ENCODE results near the gene EPHA1. TPM values are rescaled to one million over a fixed set of nuclear protein-coding genes. Genes with fewer than 3 reads are reported as not detected.

The EPHA1 gene
- polyA plus RNA-seq, 3 donors: 18.3 to 19.6 (median 18.9) TPM

- no peak for DNase-seq (ENCODE audit: extremely low read depth in 1 of 11, low read depth in 9 of 11, low spot score in 4 of 11)
These were observed 46.3 kb downstream of the EPHA1 start, which contains the start of gene FAM131B for GRCh38 chr7:143362131-143363015. Gene FAM131B, minus strand, starts transcription at chr7:143362713. Its CDS starts 110 bp downstream, at chr7:143362603.

DNA sequence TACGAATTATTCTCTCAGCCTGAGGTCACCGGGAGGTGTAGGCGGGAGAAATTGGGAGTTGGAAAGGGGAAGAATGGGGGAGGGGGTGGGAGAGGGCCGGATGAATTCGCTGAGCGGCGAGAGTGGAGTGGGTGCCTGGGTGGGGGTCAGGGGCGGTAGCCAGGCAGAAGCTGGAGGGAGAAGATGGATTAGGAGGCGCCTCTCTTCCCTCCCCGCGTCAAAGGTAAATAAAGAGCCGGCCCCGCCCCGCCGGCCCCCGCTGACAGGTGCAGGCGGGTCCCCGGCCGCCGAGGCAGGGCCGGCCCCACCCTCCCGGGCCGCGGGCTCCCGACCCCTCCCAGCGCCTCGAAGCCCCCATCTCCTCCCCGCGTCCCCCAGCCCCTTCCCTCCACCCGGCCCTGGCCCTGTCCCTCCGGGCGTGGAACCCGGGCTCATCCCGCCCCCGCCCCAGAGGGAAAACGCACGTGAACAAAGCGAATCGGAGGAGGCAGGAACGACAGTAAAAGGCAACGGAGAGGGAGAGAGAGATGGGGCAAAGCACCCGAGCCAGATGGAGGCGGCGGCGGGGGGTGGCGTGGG is 47.0 kb downstream of the EPHA1 start:
- DNase-seq (ENCODE audit: extremely low read depth in 1 of 11, low read depth in 9 of 11, low spot score in 4 of 11): no peak

DNA sequence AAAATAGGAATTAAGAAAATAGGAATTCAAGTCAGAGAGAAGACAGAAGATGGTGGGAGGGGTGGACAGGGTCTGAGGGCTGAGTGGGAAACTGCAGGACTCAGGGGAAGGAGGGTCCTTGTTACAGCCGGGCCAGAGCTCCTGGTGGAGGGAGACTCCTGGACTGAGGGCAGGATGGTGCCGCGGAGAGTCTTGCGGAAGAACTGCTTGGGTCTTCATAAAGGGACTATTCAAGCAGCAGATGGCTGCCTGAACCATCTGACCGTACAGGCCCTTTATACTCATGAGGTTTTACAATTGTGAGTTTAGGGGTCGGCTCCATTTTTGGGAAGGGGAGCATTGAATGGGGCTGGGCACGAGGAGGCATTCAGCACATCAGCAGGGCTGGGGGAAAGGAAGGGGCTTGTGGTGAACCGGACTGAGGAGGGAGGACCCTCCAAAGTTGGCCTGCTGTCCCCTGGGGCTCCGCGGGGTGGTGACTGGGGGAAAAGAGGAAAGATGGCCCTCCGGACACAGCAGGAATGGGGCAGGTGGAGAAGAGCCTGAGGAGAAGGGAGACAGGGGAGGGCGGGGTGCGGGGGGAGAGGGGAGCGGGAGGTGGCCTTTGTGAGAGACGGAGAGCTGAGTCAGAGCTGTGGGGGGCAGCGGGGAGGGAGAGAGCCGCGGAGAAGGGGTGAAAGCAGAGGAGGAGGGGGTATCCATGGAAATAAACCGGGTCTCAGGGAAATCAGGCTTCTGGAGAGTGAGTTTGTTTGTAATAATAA is 47.7 kb downstream of the EPHA1 start:
- DNase-seq (ENCODE audit: extremely low read depth in 1 of 11, low read depth in 9 of 11, low spot score in 4 of 11): no peak

DNA sequence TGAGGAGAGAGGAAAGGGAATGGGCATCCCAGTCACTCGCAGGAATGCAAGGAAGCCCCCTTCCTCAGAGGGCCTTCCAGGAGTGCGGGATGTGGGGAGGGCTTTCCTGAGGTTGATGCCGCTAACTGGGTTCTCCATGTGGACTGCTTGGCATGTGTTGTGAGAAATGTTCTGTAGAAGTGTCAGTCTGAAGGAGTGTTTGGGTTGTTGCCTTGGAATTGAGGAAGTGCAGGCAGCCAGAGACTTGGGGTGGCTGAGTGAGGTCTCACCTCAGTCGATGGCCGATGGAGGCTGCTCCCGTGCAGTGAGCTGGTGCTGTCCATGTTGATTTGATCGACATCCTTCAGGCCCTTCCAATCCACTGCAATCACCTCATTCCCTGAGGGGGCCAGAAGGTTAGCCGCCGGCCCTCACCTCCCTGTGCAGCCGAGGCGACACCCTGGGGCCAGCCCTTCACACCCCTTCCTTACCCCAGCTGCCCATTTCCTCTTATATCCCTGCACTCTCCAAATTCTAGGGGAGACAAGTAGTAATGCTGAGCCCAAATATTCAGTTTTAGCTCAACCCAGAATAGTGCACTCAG is 48.8 kb downstream of the EPHA1 start:
- no peak for DNase-seq (ENCODE audit: extremely low read depth in 1 of 11, low read depth in 9 of 11, low spot score in 4 of 11)

DNA sequence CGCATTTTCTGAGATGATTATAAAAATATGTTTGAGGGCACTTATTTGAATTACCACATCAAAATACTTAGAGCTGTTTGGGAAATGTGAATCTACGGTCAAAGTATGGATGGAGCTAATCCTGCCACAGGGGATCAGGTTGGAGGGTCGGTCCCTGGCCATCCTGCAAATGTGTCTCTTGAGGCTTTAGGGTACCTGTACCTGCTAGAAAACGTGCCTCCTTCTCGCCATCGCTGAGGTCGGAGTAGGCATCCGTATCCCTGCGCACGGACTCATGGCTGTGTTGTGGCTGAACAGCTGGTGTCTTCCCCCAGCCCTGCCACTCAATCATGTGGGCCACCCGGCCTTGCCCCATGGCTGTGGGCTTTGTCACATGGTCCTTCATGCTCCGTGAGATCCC is 50.0 kb downstream of the EPHA1 start:
- DNase-seq (ENCODE audit: extremely low read depth in 1 of 11, low read depth in 9 of 11, low spot score in 4 of 11): no peak

DNA sequence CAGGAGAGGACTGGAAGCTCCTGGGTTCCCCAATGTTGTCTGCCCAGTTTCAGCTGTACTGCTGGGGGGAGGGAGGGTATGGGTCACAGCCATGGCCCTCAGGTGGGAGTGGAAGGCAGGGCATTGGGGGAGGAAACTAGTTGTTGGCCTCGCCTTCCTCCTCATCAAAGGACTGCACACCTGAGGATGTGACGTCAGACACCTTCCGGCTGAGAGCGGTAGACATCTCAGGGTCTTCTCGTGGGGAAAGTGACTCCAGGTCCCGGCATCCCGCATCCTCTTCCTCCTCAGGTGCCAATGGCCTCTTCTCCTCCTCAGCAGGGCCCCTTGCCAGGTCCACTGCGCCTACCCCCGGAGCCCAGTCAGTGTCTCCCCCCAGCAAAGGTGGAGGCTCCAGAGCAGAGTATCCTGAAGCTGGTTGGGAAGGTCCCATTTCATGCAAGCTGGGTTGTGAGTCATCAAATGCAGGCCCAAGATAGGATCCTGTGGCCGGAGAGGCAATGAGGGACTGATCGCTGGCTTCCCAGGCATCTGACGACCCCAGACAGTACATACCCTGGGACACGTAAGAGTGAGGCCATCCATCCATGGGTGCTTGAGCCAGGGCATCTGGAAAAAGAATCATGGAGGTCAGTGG is 52.1 kb downstream of the EPHA1 start:
- DNase-seq (ENCODE audit: extremely low read depth in 1 of 11, low read depth in 9 of 11, low spot score in 4 of 11): no peak

- no peak for DNase-seq (ENCODE audit: extremely low read depth in 1 of 11, low read depth in 9 of 11, low spot score in 4 of 11)
These were observed 52.9 kb downstream of the EPHA1 start for GRCh38 chr7:143355450-143356385.

GRCh38 chr7:143354965-143355364 is 53.7 kb downstream of the EPHA1 start:
- no peak for DNase-seq (ENCODE audit: extremely low read depth in 1 of 11, low read depth in 9 of 11, low spot score in 4 of 11)

GRCh38 chr7:143354376-143354775 is 54.3 kb downstream of the EPHA1 start:
- no peak for DNase-seq (ENCODE audit: extremely low read depth in 1 of 11, low read depth in 9 of 11, low spot score in 4 of 11)

DNA sequence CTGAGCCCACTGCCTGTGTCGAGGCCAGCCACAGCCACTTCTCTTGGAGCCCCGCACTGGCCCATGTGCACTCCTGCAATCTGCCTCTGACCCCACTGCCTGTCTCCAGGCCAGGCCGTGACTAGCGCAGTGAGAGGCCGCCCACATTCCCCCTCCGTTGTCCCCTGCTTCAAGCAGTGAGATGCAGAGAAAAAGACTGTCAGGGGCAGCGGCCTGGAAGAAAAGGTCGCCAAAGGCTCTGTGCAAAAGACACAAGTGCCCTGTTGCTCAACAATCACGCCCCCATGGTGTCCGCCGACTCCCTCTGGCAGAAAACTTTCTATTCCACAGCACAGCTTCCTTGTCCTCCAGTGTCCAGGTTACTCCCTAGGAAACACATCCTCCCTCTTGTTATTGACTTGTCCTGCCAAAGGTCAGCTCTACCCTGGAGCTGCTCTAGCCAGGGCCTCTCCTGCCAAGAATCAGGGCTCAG is 56.1 kb downstream of the EPHA1 start:
- no peak for DNase-seq (ENCODE audit: extremely low read depth in 1 of 11, low read depth in 9 of 11, low spot score in 4 of 11)

- DNase-seq (ENCODE audit: extremely low read depth in 1 of 11, low read depth in 9 of 11, low spot score in 4 of 11): no peak
These were observed 57.1 kb downstream of the EPHA1 start for GRCh38 chr7:143351574-143351973.

DNA sequence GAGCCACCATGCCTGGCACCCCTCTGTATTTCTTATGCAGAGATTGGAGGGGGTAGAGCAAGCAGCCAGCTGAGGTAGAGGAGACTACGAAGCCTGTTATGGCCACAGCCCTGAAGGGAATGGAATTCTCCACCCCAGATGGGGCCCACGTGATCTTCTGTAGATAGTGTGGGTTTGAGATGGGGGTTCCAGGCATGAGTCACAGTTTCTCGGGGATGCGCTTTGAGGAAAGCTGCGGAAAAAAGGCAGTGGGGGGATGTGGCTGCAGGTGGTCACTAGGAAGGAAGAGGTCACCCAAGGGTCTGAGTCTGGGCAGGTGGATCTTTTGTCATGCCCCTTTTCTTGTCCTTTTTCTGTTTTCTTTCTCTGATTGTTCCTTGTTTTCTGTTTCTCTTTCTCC is 57.6 kb downstream of the EPHA1 start:
- DNase-seq (ENCODE audit: extremely low read depth in 1 of 11, low read depth in 9 of 11, low spot score in 4 of 11): no peak

DNA sequence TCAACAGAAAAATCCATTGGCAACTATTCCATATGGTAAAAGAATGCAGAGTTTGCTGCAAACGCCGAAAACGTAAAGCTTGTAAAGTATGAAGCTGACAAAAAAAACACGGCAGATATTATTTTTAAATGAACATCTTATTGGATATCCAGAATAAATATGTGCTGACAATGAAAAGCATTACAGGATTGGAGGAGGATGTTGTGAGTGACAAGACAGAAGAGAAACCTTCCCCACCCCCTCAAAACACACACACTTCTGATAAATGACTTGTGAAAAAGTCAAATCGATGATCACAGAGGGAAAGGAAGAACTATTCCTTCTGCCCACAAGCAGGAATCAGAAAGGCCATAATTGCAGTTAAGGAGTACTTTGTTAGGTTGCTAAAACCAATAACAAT is 60.7 kb downstream of the EPHA1 start:
- DNase-seq (ENCODE audit: extremely low read depth in 1 of 11, low read depth in 9 of 11, low spot score in 4 of 11): no peak

- DNase-seq (ENCODE audit: extremely low read depth in 1 of 11, low read depth in 9 of 11, low spot score in 4 of 11): no peak
These were observed 62.6 kb downstream of the EPHA1 start for GRCh38 chr7:143346018-143346417.

DNA sequence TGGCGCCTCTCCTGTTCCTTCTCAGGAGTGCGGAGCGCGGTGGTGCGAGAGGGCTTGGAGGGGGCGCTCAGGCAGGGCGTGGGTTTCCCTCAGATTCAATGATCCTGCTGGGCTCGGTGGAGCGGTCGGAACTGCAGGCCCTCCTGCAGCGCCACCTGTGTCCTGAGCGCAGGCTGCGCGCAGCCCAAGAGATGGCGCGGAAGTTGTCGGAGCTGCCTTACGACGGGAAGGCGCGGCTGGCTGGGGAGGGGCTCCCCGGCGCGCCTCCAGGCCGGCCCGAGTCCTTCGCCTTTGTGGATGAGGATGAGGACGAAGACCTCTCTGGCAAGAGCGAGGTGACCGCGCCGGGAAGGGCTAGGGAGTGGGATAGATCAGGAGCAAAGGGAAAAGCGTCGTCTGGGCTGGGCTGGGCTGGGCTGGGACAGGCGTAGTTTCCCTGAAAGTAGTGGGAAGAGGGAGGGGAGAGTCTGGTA is 63.2 kb downstream of the EPHA1 start:
- DNase-seq (ENCODE audit: extremely low read depth in 1 of 11, low read depth in 9 of 11, low spot score in 4 of 11): peak in 6 of 11 donors; percentile 40 to 61 (median 50)

DNA sequence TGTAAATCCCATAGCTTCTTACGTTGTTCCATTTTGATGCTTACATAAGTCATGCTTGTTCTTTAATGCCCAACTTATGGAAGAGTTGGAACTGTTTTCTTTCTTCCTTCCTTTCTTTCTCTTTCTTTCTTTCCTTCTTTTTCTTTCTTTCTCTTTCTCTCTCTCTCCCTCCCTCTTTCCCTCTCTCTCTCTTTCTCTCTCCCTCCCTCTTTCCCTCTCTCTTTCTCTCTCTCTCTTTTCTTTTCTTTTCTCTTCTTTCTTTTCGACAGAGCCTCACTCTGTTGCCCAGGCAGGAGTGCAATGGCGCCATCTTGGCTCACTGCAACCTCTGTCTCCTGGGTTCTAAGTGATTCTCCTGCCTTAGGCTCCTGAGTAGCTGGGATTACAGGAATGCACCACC is 65.1 kb downstream of the EPHA1 start:
- no peak for DNase-seq (ENCODE audit: extremely low read depth in 1 of 11, low read depth in 9 of 11, low spot score in 4 of 11)

DNA sequence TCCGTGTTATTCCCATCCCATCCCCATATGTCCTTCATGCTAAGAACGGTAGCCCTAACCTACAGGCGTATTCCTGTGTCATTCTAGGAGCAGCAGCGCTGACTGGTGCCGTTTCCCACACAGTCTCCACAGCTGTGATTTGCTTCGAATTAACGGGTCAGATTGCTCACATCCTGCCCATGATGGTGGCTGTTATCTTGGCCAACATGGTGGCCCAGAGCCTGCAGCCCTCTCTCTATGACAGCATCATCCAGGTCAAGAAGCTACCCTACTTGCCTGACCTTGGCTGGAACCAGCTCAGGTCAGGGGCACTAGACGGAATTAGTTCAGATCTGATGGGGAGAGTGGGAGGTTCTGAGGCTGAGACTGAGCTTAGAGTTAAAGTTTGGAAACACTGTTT is 66.8 kb downstream of the EPHA1 start:
- no peak for DNase-seq (ENCODE audit: extremely low read depth in 1 of 11, low read depth in 9 of 11, low spot score in 4 of 11)
